Right renal pelvis (tissue), 4 donors: ENCODE results near the gene GRM8. TPM values are rescaled to one million over a fixed set of nuclear protein-coding genes. Genes with fewer than 3 reads are reported as not detected.

ENCODE experiments used
- DNase-seq, 4 donors: peaks; one replicate each; pipeline ENCODE4 v3.0.0-alpha.2; 2013; ENCODE audit warnings: low read depth in 4 of 4, low spot score in 3 of 4, missing footprints in 1 of 4
- polyA plus RNA-seq, 4 donors: library from polyadenylated mRNA; unstranded; fragments of 120-200 nt; gene quantifications; one replicate each; pipeline ENCODE4 v1.2.1, GENCODE V29; 2013; ENCODE audit not compliant: insufficient read length in 4 of 4

The GRM8 gene
- 10 to 100 TPM in 1 of 4 donors, 1 to 10 TPM in 3; 7.0 to 10.0 (median 8.9) TPM for polyA plus RNA-seq

DNA sequence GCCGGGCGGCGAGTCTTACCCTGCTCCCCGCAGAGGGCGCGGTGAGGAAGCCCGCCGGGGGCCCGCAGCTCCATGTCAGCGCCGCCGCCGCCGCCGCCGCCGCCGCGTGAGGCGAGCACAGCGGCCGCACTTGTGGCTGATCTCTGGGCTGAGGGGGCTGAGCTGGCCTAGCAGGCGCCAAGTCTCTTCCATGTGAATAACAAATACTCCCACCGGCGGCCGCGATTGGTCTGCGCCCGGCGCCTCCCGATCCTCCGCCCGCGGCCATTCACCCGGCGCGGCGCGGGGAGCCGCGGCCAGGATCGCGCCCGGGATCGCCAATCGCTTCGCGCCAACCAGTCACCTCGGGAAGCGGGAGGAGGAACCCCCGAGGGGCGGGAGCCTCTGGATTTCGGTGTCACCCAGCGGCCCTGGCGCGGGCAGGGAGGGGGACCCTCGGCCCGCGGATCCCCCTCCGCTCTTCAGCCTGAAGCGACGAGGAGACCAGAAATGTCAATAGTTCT lies at the start of gene GRM8:
GRM8 (minus strand) TSS at position 164 of the 503 bp plus-strand sequence.
- no peak for DNase-seq

DNA sequence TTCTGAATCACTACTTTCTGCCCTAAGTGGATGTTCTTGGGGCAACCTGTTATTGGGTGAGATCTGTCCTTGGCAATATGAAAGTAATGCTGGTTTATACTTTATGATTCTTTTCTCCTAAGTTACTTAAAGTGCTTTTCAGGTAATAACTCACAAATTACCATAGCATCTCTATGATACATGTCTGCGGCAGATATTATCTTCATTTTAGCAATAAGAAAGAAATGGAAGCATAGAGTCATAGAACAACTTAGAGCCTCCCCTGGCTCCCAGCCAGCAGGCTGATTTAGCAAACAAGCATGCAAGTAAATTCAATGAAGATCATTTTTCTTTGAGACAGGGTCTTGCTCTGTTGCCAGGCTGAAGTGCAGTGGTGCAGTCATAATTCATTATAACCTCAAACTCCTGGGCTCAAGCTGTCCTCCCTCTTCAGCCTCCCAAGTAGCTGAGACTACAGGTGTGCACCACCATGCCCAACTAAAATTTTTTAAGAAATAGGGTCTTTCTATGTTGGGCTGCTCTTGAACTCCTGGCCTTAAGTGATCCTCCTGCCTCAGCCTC lies 38.1 kb upstream of the GRM8 start:
- no peak for DNase-seq

DNA sequence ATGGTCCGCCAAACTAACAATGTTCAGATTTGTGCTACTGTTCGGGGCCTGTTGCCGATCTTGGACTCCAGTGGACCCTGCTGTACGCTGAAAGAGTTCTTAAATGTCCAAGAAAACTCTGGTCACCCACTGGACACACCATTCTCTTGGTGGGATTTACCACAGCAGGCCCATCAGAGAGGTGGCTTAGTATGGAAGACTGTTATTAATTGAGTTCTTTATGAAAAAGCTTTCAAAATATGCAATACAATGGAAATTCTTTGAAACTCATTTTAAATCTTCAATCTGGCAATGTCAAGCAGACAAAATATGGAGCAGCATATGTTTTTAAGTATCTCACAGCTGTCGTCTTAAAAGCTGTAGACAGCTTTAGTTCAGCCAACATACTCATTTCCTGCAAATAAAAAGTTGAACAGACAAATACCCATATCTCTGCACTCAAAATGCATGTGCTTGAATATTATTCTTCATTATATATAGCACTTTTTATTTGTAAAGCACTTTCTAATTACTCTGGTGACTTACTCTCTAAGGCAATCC lies 37.4 kb upstream of the GRM8 start:
- no peak for DNase-seq

DNA sequence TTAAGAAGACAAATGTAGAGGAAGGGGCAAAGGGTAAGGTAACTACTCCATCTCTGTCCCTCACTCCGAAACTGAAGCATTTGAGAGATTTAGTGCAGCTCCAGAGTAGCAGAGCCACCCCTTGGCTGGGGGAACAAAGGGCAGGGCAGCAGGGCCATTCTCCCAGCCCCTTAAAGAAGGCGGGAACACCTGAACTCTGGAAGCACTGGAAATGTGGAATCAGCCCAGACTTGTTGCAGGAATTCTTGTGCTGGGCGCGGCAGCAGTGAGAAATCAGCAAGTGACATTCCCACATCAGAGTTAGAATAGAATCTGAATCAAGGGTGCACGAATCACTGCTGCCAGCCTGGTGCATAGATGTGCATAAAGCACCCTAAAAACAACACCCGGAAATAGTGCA lies 34.4 kb upstream of the GRM8 start:
- DNase-seq = no peak

DNA sequence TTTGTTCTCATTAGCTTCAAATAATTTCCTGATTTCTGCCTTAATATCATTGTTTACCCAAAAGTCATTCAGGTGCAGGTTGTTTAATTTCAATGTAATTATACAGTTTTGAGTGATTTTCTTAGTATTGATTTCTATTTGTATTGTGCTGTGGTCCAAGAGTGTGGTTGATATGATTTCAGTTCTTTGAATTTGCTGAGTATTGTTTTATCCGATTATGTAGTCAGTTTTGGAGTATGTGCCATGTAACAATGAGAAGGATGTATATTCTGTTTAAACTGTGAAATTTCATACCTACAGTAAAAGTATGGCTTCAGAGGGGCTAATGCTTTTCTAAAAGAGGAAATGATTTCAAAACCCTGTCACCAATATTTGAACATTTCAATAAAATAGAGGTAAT lies 17.4 kb upstream of the GRM8 start:
- DNase-seq = no peak

DNA sequence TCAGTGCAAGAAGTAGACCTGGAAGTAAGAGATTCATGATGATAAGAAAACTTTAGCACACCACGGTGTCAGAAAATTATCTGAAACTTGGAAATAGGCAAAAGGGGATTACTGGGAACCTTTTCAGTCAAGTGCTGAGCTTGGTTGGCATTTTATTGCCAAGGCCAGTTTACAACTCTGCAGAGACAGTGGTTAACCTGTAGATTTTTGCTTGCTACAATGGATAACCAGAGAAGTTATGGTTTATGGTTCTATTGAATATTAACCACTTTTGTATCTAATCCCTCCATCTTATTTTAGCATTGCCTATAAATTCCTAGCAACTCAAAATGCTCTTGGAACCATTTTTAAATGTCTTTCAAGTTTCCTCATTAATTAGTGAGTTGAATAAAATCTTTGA lies 13.3 kb upstream of the GRM8 start:
- no peak for DNase-seq

DNA sequence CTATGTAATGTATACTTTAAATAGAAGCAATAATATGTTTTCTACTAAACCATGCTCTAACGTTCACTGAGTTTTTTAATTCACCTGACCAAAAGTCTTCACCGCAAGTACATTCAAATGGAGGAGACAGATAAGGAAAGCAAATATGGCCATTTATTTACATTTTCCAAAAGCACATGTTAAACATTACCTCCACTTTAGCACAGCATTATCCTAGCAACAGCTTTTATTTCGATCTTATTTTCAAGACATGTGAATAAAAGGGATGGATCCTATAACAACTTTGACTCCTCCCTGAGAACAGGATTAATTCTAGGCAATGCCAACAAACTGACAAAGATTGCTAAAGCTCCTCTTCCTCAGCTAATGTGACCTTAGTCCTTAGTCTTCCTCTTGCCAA lies 11.5 kb upstream of the GRM8 start:
- DNase-seq = no peak

DNA sequence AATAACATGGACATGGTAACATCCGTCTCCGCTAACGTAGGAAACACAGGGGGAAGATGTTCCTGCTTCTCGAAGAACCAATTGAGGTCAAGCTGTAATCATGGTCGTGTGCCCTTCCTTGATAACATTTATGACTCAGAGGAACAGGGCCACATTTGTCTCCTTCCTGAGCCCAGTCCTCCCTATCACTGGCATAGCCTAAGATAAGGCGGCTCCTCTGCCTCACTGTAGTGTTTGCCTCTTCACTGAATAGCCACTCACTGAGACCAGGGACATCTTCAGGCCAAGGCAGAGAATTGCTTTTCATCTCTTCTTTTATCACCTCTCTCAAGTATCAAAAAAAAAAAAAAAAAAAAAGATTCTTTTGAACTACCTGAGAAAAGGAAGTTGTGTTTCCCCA lies 5.4 kb upstream of the GRM8 start:
- no peak for DNase-seq

DNA sequence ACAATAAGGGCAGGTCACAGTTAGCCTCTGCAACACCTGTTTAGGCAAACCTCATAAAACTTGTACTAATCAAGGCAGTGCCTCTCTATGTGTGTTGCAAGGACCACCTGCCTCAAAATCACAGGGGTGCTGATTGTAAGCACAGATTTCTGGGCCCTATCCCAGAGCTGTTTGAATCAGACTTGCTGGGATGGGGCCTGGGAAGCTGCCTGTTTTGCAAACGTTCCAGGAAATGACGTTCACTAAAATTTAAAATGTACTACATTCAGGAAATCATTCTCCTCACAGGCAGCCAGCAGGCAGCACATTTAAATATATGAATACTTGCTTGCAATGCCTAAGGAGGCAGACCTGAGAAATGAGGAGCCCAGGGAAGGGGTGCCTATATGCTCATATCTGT lies 4.3 kb upstream of the GRM8 start:
- DNase-seq = no peak

DNA sequence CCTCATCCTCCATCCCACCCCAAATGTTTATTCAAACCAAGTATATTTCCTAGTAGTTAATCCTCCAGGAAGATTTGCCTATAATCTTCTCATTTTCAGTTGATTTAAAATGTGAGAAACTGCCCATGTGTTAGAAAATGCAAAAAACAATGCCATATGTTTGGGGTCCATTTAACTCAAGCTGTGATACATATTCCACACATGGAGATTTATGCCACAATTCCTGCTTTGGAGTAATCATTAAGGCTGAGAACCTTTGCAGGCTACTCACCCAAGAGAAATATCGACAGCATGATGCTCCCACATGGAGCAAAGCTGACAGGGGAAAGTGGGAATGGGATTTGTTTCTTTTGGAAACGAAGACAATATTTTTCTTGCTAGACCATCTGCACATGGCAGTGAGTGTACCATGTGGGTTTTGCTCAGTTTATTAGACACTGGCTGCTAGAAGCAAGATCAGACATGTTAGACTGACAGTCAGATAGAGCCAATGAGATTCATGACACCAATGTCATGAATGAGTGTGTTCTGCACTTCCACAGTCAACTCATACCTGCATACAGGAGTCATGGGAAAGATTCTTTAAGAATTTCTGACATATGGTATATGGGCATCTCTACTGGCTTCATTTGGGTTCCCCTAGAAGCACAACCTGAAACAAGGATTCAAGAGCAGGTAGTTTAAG lies 3.4 kb upstream of the GRM8 start:
- no peak for DNase-seq

DNA sequence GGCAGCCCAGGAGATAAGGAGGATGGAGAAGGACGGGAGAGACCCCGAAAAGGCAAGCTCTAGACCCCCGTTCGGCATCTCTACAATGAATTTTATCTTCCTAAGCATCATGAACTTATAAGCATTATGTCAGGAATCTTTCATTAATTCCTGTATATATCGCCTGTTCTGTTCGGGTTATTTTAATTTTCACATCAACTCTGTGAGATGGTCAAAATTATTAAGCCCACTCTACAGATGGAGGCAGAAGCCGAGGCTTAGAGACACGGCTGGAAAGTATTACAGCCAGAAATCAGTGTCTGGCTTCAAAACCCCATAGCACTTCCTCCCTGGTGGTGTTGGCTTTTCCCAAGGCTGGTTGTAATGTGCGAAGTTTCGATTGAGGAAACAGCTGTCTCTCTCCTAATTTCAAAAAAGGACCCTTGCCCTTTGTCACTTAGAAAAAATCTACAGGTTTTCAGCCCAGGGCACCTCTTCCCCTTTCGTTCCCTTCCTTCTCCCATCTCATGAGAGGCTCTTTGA lies 1.5 kb upstream of the GRM8 start:
- no peak for DNase-seq

DNA sequence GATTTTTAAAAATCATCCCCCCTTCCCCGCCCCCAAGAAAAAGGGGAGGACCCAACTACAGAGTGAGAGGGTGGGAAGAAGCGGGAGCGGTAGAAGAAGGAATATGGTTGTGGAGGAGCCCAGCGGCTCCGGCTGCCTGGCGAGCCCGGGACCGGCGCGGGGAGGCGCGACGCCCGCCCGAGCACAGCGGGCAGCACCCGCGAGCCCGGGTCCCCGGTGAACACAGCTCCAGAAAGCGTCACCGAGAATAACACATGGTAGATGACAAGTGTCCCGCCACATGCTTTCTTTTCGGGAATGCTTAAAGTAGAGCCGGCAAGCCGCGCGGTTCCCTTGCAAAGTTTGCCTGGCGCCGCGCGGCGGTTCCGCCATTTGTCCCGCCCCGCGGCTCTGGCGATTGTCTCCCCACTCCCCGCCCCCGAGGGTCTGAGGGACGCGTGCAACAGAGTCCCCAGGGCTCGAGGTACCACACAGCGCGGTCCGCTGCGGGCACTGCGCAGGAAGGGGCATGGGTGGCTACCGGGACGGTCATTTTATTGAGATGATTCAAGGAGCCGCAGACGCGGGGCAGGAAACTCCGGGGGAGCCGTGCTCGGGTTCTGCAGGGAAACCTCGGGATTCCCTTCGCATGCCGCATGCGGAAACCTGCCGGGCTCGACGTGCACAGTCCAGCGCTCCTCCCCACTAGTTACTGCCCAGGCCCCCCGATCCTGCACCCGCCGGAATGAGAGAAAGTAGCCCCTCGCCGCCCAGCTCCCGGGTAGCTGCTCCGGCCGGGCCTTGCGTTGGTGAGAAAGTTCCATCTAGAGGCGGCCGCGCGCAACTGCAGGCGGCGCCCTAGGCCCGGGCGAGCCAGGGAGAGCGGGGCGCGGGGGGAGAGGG lies 781 bp upstream of the GRM8 start:
- no peak for DNase-seq

DNA sequence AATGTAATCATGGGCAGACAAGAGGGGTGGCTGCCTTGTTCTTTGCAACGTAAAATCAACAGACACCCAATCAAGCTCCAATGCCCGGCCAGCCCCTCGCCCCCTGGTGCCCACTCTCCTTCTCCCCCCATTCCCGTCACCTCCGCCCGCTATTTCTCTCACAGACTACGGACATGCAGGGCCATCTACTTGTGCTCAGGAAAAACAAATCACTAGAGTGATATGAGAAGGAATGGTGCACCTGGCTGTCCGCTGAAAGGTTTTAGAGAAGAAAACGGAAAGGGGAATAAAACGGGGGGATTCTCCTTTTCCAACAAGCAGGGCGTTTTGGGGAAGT lies 396 bp downstream of the GRM8 start:
- DNase-seq = no peak

DNA sequence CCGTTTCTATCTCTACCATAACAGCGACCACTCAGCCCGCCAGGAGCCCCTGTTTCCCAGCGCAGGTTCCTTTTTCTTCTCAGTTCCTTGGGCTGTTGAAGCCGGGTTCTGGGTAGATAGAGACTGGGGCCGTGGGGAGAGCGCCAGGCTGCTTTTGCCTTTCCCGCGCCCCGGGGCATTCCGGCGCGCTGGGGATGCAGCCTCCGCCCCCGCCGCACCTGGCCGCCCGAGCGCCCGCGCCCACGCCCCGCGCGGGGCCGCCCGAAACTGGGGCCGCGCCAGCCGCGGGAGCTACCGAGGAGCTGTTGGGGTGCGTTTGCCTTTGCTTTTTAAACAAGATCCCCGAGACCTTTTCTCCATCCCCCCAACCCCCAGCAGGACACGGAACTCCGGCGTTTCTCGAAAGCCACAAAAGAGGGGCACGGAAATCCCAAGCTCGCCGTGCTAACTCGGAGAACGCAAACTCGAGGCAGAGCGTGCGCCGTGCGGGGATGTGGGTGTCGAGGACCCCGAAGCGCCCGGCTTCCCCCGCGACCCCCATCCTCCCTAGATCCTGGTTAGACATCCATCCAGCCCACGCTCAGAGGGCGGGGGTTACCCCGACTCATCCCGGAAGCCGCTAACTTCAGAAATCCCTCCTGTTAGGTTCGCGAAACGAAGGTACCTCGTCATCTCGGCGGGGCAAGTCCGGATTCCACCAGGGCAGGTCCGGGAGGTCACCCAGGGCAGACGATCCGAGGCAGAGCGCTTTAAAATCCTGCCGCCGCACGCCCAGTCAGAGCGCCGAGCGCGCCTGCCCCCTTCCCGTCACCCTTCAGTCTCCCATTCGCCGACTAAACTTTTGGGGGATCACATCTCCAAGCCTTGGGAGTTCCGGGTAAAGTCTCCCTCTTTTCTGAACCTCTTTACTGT lies 1.0 kb downstream of the GRM8 start:
- DNase-seq = no peak

DNA sequence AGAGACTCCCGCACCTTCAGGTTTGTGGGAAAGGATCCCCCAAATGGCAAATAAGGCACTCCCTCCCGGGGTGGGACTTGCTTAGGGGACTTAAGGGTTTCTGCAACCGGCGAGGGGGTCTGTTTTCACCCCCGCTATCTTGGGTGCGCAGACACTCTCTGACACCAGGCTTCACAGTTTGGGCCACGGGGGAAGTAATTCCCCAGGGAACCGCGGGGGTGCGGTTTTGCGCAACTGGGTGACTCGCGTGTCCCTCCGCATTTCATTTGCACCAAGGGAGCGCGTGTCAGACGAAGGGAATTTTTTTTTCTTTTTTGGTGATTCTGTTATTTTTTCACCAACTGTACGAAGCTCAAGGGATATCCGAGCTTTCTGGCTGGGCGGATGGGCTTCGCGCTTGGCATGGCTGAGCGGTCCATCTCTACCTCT lies 1.7 kb downstream of the GRM8 start:
- DNase-seq = no peak

DNA sequence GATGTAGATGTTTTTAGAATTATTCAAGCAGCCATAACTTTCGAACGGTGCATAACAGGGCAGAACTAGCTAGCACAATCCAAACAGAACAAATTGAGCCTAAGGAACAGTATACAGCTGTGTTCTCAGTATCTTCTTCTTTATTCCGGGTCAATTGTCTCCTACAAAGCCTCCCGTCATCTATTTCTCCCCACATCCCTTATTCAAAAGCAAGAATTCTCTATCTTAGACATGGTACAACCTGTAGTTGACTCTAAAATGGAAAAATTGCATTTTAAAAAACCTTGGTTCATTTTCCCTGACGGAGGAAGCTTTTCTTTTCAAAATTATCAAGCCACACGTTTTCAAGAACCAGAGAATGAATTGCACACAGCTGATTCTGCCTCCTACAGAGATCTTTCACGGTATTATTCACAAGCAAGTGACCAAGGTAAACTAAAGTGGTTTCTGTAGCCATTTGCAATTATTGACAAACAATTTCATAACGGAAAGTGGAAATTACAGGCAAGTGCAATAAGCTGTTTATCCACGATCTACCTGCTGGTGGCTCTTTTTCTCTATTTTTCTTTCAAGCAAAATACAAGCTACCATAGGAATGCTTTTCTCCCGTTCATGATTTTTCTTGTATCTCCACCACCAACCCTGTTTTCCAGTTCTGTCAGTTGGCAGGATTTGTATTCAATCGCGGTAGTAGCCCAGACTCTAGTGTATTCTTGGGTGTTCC lies 2.3 kb downstream of the GRM8 start:
- DNase-seq = no peak

DNA sequence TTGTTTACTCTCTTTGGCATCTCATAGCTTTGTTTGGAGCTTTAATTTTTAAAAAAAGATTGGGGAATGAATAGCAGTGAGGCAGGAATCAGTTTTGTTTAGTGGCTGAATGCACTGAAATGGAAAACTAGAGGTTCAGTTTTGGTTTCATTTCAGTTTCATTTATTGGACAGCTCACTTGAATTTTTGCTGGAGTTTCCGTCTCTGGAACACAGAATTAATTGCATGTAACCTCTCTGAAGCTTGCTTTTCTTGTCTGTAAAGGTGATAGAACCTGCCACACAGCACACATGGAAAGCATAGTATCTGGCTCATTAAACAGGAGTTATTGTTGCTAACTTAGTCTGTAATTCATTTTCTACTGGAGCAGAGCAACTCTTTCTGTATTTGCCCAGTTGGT lies 7.1 kb downstream of the GRM8 start:
- no peak for DNase-seq

DNA sequence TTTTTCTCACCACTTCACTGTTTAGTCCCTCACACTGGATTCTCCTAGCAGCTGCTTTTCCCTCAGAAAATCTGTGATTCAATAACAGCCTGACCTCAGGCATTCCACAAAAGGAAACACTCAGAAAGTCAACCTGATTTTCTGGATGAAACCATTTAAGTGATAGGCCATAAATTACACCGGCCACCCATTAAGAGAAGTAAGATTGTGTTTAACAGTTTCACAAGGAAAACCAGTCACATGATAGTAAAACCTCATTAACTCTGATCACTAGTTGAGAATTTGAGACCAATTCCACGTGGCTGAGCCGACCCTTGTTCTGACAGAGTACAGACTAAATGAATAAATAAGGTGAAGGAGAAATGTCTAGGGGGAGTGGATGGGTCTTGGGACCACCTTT lies 7.7 kb downstream of the GRM8 start:
- DNase-seq = no peak

DNA sequence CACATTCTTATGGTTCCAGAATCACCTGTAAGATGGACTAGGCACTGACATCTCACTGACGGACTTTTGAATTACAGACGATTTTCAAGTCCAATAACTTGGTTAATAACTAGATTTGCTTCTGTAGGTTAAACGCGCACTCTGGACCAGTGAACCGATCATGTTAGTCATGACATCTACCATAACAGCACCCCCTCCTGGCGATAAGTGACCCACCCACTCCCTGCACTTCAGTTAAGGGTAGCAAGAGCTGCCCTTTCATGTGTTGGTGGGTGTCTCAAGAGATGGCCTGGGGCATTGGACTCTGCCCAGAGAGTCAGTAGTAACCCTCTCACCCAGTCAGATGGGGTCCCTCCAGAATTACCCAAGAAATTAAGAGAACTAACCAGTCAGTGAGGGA lies 12.9 kb downstream of the GRM8 start:
- no peak for DNase-seq
